Measurements from ENCODE around the gene RPS6KB2.

RPS6KB2 gene

DNA sequence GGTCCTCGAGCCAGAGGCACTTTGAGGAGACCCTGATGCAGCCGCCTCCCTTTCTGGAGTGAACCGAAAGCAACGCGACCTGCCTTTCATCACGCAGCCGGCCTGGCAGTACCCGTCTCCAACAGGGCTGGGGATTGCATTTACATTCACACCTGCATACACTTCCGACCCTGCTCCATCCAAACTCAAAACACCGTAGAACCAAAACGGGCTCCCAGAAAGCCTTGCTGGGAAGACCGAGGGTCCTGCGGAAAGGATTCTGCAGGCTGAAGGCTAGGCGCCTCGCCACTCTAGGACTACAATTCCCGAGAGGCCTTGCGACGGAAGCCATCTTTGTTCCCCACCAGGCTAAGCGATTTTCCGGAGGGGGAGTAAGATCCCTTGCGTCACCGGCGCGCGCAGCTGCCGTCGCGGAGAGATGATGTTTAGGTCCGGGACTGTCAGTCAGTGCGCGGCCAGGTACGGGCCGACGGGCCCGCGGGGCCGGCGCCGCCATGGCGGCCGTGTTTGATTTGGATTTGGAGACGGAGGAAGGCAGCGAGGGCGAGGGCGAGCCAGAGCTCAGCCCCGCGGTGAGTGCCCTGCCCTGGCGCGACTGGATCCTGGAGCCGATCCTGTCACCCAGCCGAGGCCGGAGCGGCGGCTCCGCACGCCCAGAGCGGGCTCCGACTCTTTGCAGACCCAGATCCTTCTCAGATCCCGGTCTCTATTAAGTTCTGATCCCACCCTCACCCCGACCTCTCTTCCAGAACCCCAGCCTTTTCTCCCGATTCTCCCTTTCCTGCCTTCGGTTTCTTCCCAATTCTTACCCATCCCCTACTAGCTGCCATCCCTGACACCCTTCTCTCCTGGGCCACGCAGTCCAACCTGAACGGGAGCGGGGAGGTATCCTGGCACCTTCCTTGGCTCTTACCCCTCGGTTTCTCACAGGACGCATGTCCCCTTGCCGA is at the start of gene RPS6KB2:
Gene RPS6KB2, plus strand, starts transcription at position 443 of the 950 bp plus-strand sequence. Its CDS starts 52 bp downstream, at position 495.
- peak; percentile 84 for DNase-seq

GRCh38 chr11:67378544-67378943 is 49.8 kb upstream of the RPS6KB2 start:
- no peak for DNase-seq

- no peak for DNase-seq
These were observed 48.9 kb upstream of the RPS6KB2 start for GRCh38 chr11:67379061-67380058.

DNA sequence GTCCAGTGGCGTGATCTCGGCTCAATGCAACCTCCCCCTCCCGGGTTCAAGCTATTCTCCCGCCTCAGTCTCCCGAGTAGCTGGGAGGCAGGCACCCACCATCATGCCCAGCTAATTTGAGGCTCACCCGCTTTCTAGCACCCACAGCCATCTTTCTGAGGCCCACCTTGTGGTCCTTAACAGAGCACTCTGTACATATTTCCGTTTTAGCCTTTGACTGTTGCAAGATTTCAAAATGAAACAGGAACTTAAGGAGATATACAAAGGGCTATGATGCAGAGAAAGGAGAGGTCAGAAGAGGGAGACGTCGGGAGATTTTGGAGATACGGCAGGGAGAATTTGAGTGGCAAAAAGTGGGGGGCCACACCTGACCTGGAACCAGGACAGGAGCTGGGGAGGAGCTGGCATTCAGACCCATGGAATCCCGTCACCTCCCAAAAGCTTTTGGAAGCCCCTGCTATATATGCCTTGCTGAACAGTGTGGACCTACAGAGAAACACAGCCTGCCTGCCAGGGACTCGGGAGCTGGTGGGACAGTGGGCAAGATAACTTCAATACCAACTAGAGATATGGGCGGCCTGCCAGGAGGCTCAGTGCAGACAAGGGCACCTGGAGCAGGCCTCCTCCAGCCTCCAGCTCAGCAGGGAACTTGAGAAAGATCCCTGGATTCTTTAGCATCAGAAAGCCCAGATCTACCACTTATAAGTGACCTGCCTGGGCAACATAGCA is 46.9 kb upstream of the RPS6KB2 start:
- no peak for DNase-seq

DNA sequence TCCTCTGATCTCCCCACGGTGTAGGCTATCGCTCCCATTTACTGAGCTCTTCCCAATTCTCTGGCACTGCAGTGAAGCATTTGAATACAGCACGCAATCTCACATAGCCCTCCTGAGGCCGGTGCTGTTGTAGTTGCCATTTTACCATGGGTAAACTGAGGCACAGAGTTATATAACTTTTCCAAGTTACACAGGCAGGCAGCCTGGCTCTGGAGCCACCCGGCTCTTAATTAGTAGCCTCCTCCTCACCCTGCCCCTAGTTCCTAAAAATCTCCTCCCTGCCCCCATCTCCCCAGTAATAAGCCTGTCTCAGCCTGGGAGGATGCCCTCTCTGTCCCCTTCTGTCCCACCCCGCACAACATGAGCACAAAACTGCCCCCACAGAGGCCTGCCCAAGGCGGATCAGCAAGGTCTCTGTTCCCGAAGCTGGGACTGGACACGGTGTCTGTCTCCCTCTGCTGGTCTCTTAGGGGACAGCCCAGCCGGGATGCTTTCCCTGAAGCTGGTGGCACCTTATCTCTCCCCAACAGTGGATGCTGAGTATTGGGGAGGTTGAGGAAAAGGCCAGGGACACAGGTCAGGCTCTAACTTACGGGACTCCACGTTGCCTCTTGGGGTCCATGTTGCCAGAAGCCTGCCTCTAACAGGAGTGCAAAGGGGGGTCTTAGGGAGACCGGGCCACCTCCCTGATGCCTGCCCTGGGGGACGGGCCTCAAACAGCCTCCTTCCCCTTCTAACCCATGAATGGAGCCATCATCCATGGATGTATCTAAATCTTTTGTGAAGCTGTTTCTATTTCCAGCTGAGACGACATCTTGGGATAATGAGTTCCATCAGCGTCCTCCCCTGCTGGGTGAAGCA is 45.8 kb upstream of the RPS6KB2 start:
- no peak for DNase-seq

- DNase-seq, result no peak
These were observed 43.4 kb upstream of the RPS6KB2 start for GRCh38 chr11:67384851-67385366.

DNA sequence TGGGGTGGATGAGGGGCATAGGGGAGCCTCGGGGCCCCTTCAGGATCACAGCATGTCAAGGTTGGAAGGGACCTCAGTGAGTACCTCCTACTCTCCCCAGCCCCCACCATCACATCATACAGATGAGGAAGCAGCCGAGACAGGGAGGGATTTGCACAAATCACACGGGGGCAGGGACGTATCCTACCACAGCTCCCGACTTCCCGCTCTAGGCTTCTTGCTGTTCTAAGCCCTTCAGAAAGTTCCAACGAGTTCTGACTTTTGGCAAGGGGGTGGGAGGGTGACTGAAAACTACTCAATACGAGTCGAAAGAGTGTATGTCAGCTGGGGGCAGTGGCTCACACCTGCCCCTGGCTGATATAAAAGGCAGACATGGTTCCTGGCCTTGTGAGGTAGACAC is 41.2 kb upstream of the RPS6KB2 start:
- no peak for DNase-seq

- DNase-seq, result no peak
These were observed 40.8 kb upstream of the RPS6KB2 start for GRCh38 chr11:67387518-67387917.

DNA sequence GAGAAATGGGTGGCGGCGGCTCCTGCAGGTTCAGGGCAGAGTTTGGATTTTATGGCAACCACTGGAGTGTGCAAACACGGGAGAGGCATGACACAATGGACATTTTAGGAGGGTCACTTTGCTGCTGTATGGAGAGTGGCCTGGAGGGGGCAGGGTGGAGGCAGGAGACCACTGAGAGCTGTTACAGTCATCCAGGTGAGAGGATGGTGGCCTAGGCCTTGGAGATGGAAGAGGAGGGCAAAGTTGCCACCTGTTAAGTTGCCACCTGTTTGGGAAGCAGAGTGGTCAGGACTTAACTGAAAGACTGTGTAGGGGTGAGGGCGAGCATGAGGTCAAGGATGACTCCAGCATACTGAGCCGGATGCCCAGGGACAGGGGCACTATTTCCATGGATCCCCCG is 38.8 kb upstream of the RPS6KB2 start:
- no peak for DNase-seq

- no peak for DNase-seq
These were observed 37.4 kb upstream of the RPS6KB2 start for GRCh38 chr11:67390947-67391303.

GRCh38 chr11:67391304-67392182 is 36.8 kb upstream of the RPS6KB2 start, which contains the start of gene RAD9A:
TSS of gene RAD9A (plus strand) at chr11:67391986. CDS start at chr11:67392045, 59 bp downstream.
- peak; percentile 84 for DNase-seq

GRCh38 chr11:67392183-67392715 is 36.0 kb upstream of the RPS6KB2 start:
- no peak for DNase-seq

GRCh38 chr11:67393437-67393836 is 34.9 kb upstream of the RPS6KB2 start:
- DNase-seq, result no peak

GRCh38 chr11:67393990-67394389 is 34.3 kb upstream of the RPS6KB2 start:
- no peak for DNase-seq

DNA sequence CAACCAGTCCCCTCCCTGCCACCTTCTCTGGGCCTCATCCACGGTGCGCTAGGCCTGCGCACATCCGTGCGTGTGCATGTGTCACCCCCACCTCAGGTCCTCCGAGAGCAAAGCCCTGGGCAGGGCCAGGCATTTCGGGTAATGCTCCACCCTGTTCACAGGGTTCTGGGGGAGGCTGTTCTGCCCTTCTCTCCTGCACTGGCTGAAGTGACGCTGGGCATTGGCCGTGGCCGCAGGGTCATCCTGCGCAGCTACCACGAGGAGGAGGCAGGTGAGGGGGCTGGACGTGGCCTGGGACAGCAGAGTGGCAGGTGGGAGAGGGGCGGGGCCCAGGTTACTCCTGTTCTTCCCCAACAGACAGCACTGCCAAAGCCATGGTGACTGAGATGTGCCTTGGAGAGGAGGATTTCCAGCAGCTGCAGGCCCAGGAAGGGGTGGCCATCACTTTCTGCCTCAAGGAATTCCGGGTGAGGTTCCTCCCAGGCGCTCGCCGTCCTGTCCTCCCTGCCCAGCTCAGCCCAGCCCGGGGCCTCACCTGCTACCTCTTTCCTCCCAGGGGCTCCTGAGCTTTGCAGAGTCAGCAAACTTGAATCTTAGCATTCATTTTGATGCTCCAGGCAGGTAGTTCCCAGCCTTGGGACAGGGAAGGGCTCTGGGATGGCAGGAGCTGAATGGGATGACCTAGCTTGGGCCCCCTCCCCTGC is 32.6 kb upstream of the RPS6KB2 start:
- DNase-seq, result no peak

DNA sequence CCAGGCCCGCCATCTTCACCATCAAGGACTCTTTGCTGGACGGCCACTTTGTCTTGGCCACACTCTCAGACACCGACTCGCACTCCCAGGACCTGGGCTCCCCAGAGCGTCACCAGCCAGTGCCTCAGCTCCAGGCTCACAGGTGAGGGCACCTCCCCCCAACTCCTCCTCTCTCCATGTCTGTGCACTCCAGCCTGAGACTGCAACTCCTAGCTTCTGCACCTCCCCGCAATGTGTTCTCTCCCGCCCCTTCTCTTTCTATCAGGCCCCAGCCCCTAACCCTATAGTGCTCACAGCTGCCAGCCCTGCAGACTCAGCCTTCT is 32.1 kb upstream of the RPS6KB2 start:
- no peak for DNase-seq

- DNase-seq, result no peak
These were observed 31.5 kb upstream of the RPS6KB2 start for GRCh38 chr11:67396587-67397389.

DNA sequence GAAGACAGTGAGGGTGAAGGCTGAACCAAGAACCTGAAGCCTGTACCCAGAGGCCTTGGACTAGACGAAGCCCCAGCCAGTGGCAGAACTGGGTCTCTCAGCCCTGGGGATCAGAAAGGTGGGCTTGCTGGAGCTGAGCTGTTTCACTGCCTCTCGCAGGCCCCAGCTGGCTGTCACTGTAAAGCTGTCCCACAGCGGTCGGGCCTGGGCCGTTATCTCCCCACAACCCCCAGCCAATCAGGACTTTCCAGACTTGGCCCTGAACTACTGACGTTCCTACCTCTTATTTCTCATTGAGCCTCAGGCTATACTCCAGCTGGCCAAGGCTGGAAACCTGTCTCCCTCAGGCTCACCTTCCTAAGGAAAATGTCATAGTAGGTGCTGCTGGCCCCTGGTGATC is 30.8 kb upstream of the RPS6KB2 start:
- DNase-seq, result no peak

All from NCI-H1048 (cell line).